Head of caudate nucleus (tissue), 42 donors: ENCODE results near the gene DCDC1.
A peak's percentile ranks its signal among the peaks of the same experiment; 100 is the strongest.
"Not testable (repeated sequence)": the region's sequence is repeated elsewhere in the genome, so short reads cannot be mapped to it uniquely, and the experiment has no call there.

Source experiments
- DNase-seq, 42 donors: peaks; one replicate each; pipeline versions ENCODE4 v3.0.0 to v3.0.0-alpha.2; 2020 to 2021; ENCODE audit warnings: mixed read lengths in 7 of 42
- intact Hi-C: fragments of 100-400 bp; cut with DNase I; formaldehyde crosslinking; loops from one replicate; pipeline ENCODE4 v1.15.0; 2022

DCDC1 gene

GRCh38 chr11:31022080-31022479, 347.5 kb downstream of the DCDC1 start:
- DNase-seq, result no peak

GRCh38 chr11:31019786-31020185, 349.8 kb downstream of the DCDC1 start:
- intact Hi-C loops, result no loop called here
- DNase-seq, result no peak

More at GRCh38 chr11:31022080-31022479, 347.5 kb downstream of the DCDC1 start:
- intact Hi-C loops, result no loop called here

- intact Hi-C loops, result no loop called here
- no peak for DNase-seq
These were observed 364.3 kb downstream of the DCDC1 start for GRCh38 chr11:31005202-31005601.

DNA sequence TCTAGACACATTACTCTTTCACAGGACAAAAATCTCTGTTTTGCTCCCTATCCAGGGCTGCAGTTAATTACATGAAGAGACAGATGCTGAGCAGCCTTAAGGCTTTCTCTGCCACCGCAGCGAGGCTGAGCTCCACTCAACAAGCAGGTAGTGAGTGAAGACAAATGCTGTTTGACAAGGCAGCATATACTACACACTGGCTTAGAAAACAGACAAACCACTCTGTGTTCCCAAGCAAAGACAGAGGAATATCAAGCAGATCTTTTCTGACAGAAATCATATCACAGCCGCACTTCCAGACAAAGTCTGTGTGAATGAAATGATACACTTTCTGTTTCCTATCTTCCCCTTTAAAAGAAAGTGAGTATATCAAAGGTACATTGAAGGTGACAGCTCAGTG, 368.1 kb downstream of the DCDC1 start:
- intact Hi-C loops, result no loop called here

GRCh38 chr11:31000381-31000780, 369.2 kb downstream of the DCDC1 start:
- intact Hi-C loops, result no loop called here
- no peak for DNase-seq

More for the DNA sequence above, 368.1 kb downstream of the DCDC1 start:
- DNase-seq, result no peak

DNA sequence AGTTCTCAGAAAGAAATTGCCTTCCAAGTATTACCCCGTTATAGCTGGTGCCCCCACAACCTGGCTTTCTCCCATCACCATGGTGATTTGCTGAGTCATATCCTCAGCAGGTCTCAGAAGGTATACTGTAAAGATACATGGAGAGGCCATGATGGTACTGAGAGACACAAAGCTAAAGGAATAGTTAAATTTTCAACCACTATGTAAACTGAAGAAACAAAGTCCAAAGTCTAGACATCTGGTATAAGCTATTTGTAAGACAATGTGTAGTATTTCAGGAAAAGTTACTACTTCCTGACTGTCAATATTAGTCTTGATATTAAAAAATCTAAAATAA, 377.1 kb downstream of the DCDC1 start:
- peak in 8 of 42 donors; percentile 2 to 55 (median 8) for DNase-seq
- intact Hi-C loops, result no loop called here

- DNase-seq, result no peak
- intact Hi-C loops, result no loop called here
These were observed 377.6 kb downstream of the DCDC1 start for GRCh38 chr11:30991802-30992512.

- intact Hi-C loops, result no loop called here
- DNase-seq, result no peak
These were observed 378.2 kb downstream of the DCDC1 start for GRCh38 chr11:30991376-30991775.

- intact Hi-C loops, result no loop called here
- DNase-seq, result no peak
These were observed 378.8 kb downstream of the DCDC1 start for GRCh38 chr11:30990625-30991296.

DNA sequence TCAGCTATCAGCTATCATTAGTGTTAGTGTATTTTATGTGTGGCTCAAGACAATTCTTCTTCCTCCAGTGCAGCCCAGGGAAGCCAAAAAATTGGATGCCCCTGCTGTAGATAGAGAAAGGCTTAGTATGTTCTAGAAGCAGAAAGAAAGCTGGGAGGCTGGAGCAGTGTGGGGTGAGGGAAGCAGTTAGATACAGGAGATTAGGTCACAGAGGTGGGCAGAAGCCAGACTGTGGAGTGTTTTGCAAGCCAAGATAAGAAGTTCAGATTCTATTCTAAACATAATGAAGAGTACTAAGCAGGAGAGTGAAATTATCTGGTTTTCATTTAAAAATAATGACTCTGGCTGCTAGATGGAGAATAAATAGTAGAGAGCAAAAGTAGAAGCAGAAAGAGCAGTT, 381.7 kb downstream of the DCDC1 start:
- intact Hi-C loops, result no loop called here
- no peak for DNase-seq

- intact Hi-C loops, result no loop called here
- DNase-seq, result no peak
These were observed 384.0 kb downstream of the DCDC1 start for GRCh38 chr11:30985536-30985935.

GRCh38 chr11:30984827-30985226, 384.7 kb downstream of the DCDC1 start:
- intact Hi-C loops, result no loop called here
- DNase-seq, result no peak

DNA sequence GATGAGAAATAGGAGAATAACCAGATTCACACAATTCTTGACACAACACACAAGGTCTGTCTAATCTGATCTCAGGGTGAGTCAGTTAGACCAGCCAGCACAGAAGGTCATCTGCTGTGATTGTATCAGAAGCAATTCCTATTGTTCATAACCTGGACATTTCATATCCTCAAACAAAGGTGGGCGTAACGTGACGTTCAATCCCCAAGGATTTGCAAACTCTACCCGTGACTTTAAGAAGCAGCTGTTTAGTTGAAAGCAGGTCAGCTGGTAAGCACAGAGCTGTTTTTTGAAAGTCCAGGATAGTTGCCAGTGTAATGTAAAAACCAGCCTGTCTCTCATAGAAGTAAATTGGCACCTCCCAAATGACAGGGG, 385.1 kb downstream of the DCDC1 start:
- no peak for DNase-seq
- intact Hi-C loops, result no loop called here

GRCh38 chr11:30983776-30984441, 385.6 kb downstream of the DCDC1 start:
- no peak for DNase-seq
- intact Hi-C loops, result no loop called here

- no peak for DNase-seq
- intact Hi-C loops, result no loop called here
These were observed 386.4 kb downstream of the DCDC1 start for GRCh38 chr11:30983143-30983542.

DNA sequence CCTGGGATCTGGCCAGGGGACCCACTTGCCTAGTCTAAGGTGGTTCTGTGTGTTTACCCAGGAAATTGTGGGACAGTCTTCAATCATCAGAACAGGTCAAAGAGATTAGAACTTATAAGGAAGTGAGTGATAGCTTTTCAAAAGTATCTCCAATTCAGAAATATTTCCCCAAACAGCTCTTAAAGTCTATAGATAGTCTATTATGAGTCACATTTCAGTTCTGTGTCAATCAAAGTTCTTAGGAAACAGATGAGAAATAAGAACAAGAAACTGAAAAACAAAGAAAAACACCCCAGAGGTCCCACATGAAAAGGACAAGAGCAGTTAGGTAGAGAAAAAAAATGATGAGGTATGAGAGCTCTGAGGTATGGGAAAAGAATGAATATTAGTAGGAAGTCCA, 402.0 kb downstream of the DCDC1 start:
- intact Hi-C loops, result no loop called here
- no peak for DNase-seq

- DNase-seq, result peak in 12 of 42 donors; percentile 5 to 61 (median 25)
- intact Hi-C loops, result no loop called here
These were observed 409.0 kb downstream of the DCDC1 start for GRCh38 chr11:30960387-30960992.

DNA sequence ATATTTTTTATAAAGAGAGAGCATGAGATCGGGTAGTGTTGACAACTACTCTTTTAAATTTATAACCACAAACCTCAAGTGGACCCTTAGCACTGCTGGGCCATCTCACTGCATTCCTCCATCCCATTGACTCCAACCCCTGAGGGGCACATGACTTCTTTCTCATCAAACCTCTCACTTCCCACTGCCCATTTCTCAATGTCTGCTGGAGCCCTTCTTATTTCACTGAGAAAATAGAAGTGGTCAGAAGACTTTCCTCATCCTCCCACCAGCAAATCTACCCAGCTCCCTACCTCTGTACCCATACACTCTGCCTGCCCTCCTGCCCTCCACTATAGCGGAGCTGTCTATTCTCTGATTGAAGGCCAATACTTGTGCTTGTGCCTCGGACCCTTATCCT, 412.8 kb downstream of the DCDC1 start:
- intact Hi-C loops, result no loop called here
- DNase-seq, result no peak

DNA sequence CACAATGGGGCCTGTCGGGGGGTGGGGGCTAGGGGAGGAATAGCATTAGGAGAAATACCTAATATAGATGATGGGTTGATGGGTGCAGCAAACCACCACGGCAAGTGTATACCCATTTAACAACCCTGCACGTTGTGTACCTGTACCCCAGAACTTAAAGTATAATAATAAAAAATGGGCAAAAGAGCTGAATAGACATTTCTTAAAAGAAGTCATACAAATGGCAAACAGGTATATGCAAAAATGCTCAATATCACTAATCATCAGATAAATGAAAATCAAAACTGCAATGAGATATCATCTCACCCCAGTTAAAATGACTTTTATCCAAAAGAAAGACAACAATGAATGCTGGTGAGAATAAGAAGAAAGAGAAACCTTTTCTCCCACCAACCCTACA, 419.7 kb downstream of the DCDC1 start:
- intact Hi-C loops, result no loop called here
- DNase-seq, result no peak

GRCh38 chr11:30947715-30948114, 421.8 kb downstream of the DCDC1 start:
- DNase-seq, intact Hi-C loops: not testable (repeated sequence)
